ENCODE measurements around the gene EEFSEC.

The EEFSEC gene

GRCh38 chr3:128366652-128367051, 213.4 kb downstream of the EEFSEC start:
- Histone ChIP-seq H3K18ac (ENCODE audit: low read length) (no peak overlapping the region), H3K4me1 (ENCODE audit: control insufficient read depth in 2 of 2, insufficient read depth in 1 of 2, low read depth in 1 of 2, low read length in 2 of 2) (peaks cover 0 to 5% of the 10 kb centered on the region in 2 donors), H3K79me1 (ENCODE audit: low read depth, low read length) (no peaks in the 10 kb centered on the region), H3K23ac (ENCODE audit: low read depth, low read length, poor library complexity) (no peak overlapping the region), H2BK12ac (ENCODE audit: low read length) (no peak overlapping the region), H3K4me3 (ENCODE audit: low read length in 2 of 2) (no peak overlapping the region), H4K8ac (ENCODE audit: low read depth, low read length) (no peak overlapping the region), H3K9ac (ENCODE audit: low read depth, low read length, poor library complexity) (no peak overlapping the region), H3K9me3 (replicated peaks in 1 of 2; ENCODE audit: control insufficient read depth in 2 of 2, insufficient read depth in 1 of 2, low read depth in 1 of 2, low read length in 2 of 2) (no peaks in the 10 kb centered on the region), H3K27ac (replicated peaks; ENCODE audit: low read length) (no peak overlapping the region), H2BK5ac (ENCODE audit: low read length) (no peak overlapping the region), H2BK120ac (ENCODE audit: low read depth, low read length) (no peak overlapping the region), H3K4me2 (ENCODE audit: insufficient read depth, low read length, poor library complexity, severe bottlenecking) (no peak overlapping the region), H4K91ac (ENCODE audit: low read depth, low read length, poor library complexity) (no peak overlapping the region), H3K27me3 (ENCODE audit: control insufficient read depth in 3 of 3, insufficient read depth in 3 of 3, low read depth in 1 of 3, low read length in 3 of 3) (no peaks in the 10 kb centered on the region), H3K14ac (ENCODE audit: low read length) (no peak overlapping the region), H3K36me3 (replicated peaks in 1 of 2; ENCODE audit: control insufficient read depth in 2 of 2, insufficient read depth in 2 of 2, low read length in 2 of 2) (no peaks in the 10 kb centered on the region), H2AK5ac (ENCODE audit: low read depth, low read length) (no peak overlapping the region), H3K4ac (ENCODE audit: low read length) (no peak overlapping the region), H2AFZ (ENCODE audit: low read length) (no peak overlapping the region), H2BK15ac (ENCODE audit: low read length) (no peak overlapping the region)
- DNase-seq (ENCODE audit: low spot score): no peak
- WGBS, 2 donors (ENCODE audit: extremely low coverage in 2 of 2, insufficient read length in 2 of 2, insufficient replicate concordance in 1 of 2): no CpG with 5 or more reads among the region's 5 CpGs

GRCh38 chr3:128367221-128367620, 213.9 kb downstream of the EEFSEC start:
- no peak overlapping the region for H2BK12ac ChIP-seq (ENCODE audit: low read length)
- H3K79me1 ChIP-seq (ENCODE audit: low read depth, low read length): no peaks in the 10 kb centered on the region
- H3K36me3 ChIP-seq (replicated peaks in 1 of 2; ENCODE audit: control insufficient read depth in 2 of 2, insufficient read depth in 2 of 2, low read length in 2 of 2): no peaks in the 10 kb centered on the region
- no peaks in the 10 kb centered on the region for H3K9me3 ChIP-seq (replicated peaks in 1 of 2; ENCODE audit: control insufficient read depth in 2 of 2, insufficient read depth in 1 of 2, low read depth in 1 of 2, low read length in 2 of 2)
- H4K8ac ChIP-seq (ENCODE audit: low read depth, low read length): no peak overlapping the region
- no peak overlapping the region for H3K4me2 ChIP-seq (ENCODE audit: insufficient read depth, low read length, poor library complexity, severe bottlenecking)
- H2AFZ ChIP-seq (ENCODE audit: low read length): no peak overlapping the region
- WGBS, 2 donors (ENCODE audit: extremely low coverage in 2 of 2, insufficient read length in 2 of 2, insufficient replicate concordance in 1 of 2): no CpG with 5 or more reads among the region's 5 CpGs
- no peak overlapping the region for H3K4me3 ChIP-seq (ENCODE audit: low read length in 2 of 2)
- no peak overlapping the region for H3K4ac ChIP-seq (ENCODE audit: low read length)
- H3K4me1 ChIP-seq (ENCODE audit: control insufficient read depth in 2 of 2, insufficient read depth in 1 of 2, low read depth in 1 of 2, low read length in 2 of 2): peaks cover 0 to 5% of the 10 kb centered on the region in 2 donors
- H3K9ac ChIP-seq (ENCODE audit: low read depth, low read length, poor library complexity): no peak overlapping the region
- no peak overlapping the region for H3K14ac ChIP-seq (ENCODE audit: low read length)
- no peak overlapping the region for H3K27ac ChIP-seq (replicated peaks; ENCODE audit: low read length)
- no peak overlapping the region for H4K91ac ChIP-seq (ENCODE audit: low read depth, low read length, poor library complexity)
- no peak overlapping the region for H3K18ac ChIP-seq (ENCODE audit: low read length)
- H3K23ac ChIP-seq (ENCODE audit: low read depth, low read length, poor library complexity): no peak overlapping the region
- no peak overlapping the region for H2BK15ac ChIP-seq (ENCODE audit: low read length)
- no peak for DNase-seq (ENCODE audit: low spot score)
- no peak overlapping the region for H2BK5ac ChIP-seq (ENCODE audit: low read length)
- no peak overlapping the region for H2BK120ac ChIP-seq (ENCODE audit: low read depth, low read length)
- H3K27me3 ChIP-seq (ENCODE audit: control insufficient read depth in 3 of 3, insufficient read depth in 3 of 3, low read depth in 1 of 3, low read length in 3 of 3): no peaks in the 10 kb centered on the region
- H2AK5ac ChIP-seq (ENCODE audit: low read depth, low read length): no peak overlapping the region

GRCh38 chr3:128367761-128368160, 214.5 kb downstream of the EEFSEC start:
- Histone ChIP-seq H3K27ac (replicated peaks; ENCODE audit: low read length) (no peak overlapping the region), H4K8ac (ENCODE audit: low read depth, low read length) (no peak overlapping the region), H2AK5ac (ENCODE audit: low read depth, low read length) (no peak overlapping the region), H3K79me1 (ENCODE audit: low read depth, low read length) (no peaks in the 10 kb centered on the region), H3K36me3 (replicated peaks in 1 of 2; ENCODE audit: control insufficient read depth in 2 of 2, insufficient read depth in 2 of 2, low read length in 2 of 2) (no peaks in the 10 kb centered on the region), H2BK5ac (ENCODE audit: low read length) (no peak overlapping the region), H3K27me3 (ENCODE audit: control insufficient read depth in 3 of 3, insufficient read depth in 3 of 3, low read depth in 1 of 3, low read length in 3 of 3) (no peaks in the 10 kb centered on the region), H2AFZ (ENCODE audit: low read length) (no peak overlapping the region), H2BK120ac (ENCODE audit: low read depth, low read length) (no peak overlapping the region), H2BK15ac (ENCODE audit: low read length) (no peak overlapping the region), H3K14ac (ENCODE audit: low read length) (no peak overlapping the region), H3K4ac (ENCODE audit: low read length) (no peak overlapping the region), H4K91ac (ENCODE audit: low read depth, low read length, poor library complexity) (no peak overlapping the region), H3K23ac (ENCODE audit: low read depth, low read length, poor library complexity) (no peak overlapping the region), H3K18ac (ENCODE audit: low read length) (no peak overlapping the region), H3K9me3 (replicated peaks in 1 of 2; ENCODE audit: control insufficient read depth in 2 of 2, insufficient read depth in 1 of 2, low read depth in 1 of 2, low read length in 2 of 2) (no peaks in the 10 kb centered on the region), H2BK12ac (ENCODE audit: low read length) (no peak overlapping the region), H3K4me2 (ENCODE audit: insufficient read depth, low read length, poor library complexity, severe bottlenecking) (no peak overlapping the region), H3K4me3 (ENCODE audit: low read length in 2 of 2) (no peak overlapping the region), H3K4me1 (ENCODE audit: control insufficient read depth in 2 of 2, insufficient read depth in 1 of 2, low read depth in 1 of 2, low read length in 2 of 2) (peaks cover 0 to 8% of the 10 kb centered on the region in 2 donors), H3K9ac (ENCODE audit: low read depth, low read length, poor library complexity) (peak overlapping the region; percentile 24)
- no CpG with 5 or more reads among the region's 4 CpGs for WGBS, 2 donors (ENCODE audit: extremely low coverage in 2 of 2, insufficient read length in 2 of 2, insufficient replicate concordance in 1 of 2)
- no peak for DNase-seq (ENCODE audit: low spot score)

- no peak overlapping the region for H3K18ac ChIP-seq (ENCODE audit: low read length)
- no peak overlapping the region for H3K4me2 ChIP-seq (ENCODE audit: insufficient read depth, low read length, poor library complexity, severe bottlenecking)
- H4K8ac ChIP-seq (ENCODE audit: low read depth, low read length): no peak overlapping the region
- H3K4me1 ChIP-seq (ENCODE audit: control insufficient read depth in 2 of 2, insufficient read depth in 1 of 2, low read depth in 1 of 2, low read length in 2 of 2): peaks cover 0 to 8% of the 10 kb centered on the region in 2 donors
- no peak overlapping the region for H2BK15ac ChIP-seq (ENCODE audit: low read length)
- H3K9ac ChIP-seq (ENCODE audit: low read depth, low read length, poor library complexity): no peak overlapping the region
- no peak overlapping the region for H3K14ac ChIP-seq (ENCODE audit: low read length)
- no CpG with 5 or more reads among the region's 7 CpGs for WGBS, 2 donors (ENCODE audit: extremely low coverage in 2 of 2, insufficient read length in 2 of 2, insufficient replicate concordance in 1 of 2)
- H2BK120ac ChIP-seq (ENCODE audit: low read depth, low read length): no peak overlapping the region
- H2BK12ac ChIP-seq (ENCODE audit: low read length): no peak overlapping the region
- H3K27ac ChIP-seq (replicated peaks; ENCODE audit: low read length): no peak overlapping the region
- H3K9me3 ChIP-seq (replicated peaks in 1 of 2; ENCODE audit: control insufficient read depth in 2 of 2, insufficient read depth in 1 of 2, low read depth in 1 of 2, low read length in 2 of 2): no peaks in the 10 kb centered on the region
- H3K36me3 ChIP-seq (replicated peaks in 1 of 2; ENCODE audit: control insufficient read depth in 2 of 2, insufficient read depth in 2 of 2, low read length in 2 of 2): no peaks in the 10 kb centered on the region
- H4K91ac ChIP-seq (ENCODE audit: low read depth, low read length, poor library complexity): no peak overlapping the region
- H2BK5ac ChIP-seq (ENCODE audit: low read length): no peak overlapping the region
- H3K27me3 ChIP-seq (ENCODE audit: control insufficient read depth in 3 of 3, insufficient read depth in 3 of 3, low read depth in 1 of 3, low read length in 3 of 3): no peaks in the 10 kb centered on the region
- H2AFZ ChIP-seq (ENCODE audit: low read length): no peak overlapping the region
- no peak for DNase-seq (ENCODE audit: low spot score)
- no peak overlapping the region for H3K4me3 ChIP-seq (ENCODE audit: low read length in 2 of 2)
- H2AK5ac ChIP-seq (ENCODE audit: low read depth, low read length): no peak overlapping the region
- H3K4ac ChIP-seq (ENCODE audit: low read length): no peak overlapping the region
- H3K23ac ChIP-seq (ENCODE audit: low read depth, low read length, poor library complexity): no peak overlapping the region
- H3K79me1 ChIP-seq (ENCODE audit: low read depth, low read length): no peaks in the 10 kb centered on the region
Observed at GRCh38 chr3:128368626-128369025, 215.3 kb downstream of the EEFSEC start.
